Fibroblast of pulmonary artery (primary cell): ENCODE data around the gene NR2F1-AS1.
A peak's percentile ranks its signal among the peaks of the same experiment; 100 is the strongest.
"Not testable (repeated sequence)": the region's sequence is repeated elsewhere in the genome, so short reads cannot be mapped to it uniquely, and the experiment has no call there.

Source experiments
- DNase-seq: peaks from one replicate; pipeline ENCODE4 v3.0.0-alpha.2; 2010; ENCODE audit warnings: low read depth
- H3K4me3 ChIP-seq: replicated peaks from 2 replicates; pipeline ENCODE4 v1.5.1; 2011; ENCODE audit warnings: low read depth, mild to moderate bottlenecking, control low read depth, low read length, moderate library complexity
- CTCF ChIP-seq: IDR thresholded peaks from 2 replicates; pipeline ENCODE4 v1.5.1; 2011; ENCODE audit warnings: mild to moderate bottlenecking, control low read depth, low read length, inconsistent platforms; ENCODE audit errors: missing control alignments

Gene NR2F1-AS1

GRCh38 chr5:93569300-93570160 lies 11.5 kb downstream of the NR2F1-AS1 start:
- no peak overlapping the region for H3K4me3 ChIP-seq
- TF ChIP-seq CTCF: no peak
- no peak for DNase-seq

GRCh38 chr5:93567424-93567823 lies 13.6 kb downstream of the NR2F1-AS1 start:
- no peak overlapping the region for H3K4me3 ChIP-seq
- TF ChIP-seq CTCF: no peak

GRCh38 chr5:93566091-93566490 lies 14.9 kb downstream of the NR2F1-AS1 start:
- TF ChIP-seq CTCF: no peak
- H3K4me3 ChIP-seq: no peak overlapping the region

More at GRCh38 chr5:93567424-93567823, 13.6 kb downstream of the NR2F1-AS1 start:
- DNase-seq: no peak

GRCh38 chr5:93557021-93557604 lies 23.9 kb downstream of the NR2F1-AS1 start:
- H3K4me3 ChIP-seq: no peak overlapping the region
- DNase-seq: no peak
- no peak for TF ChIP-seq CTCF

More at GRCh38 chr5:93566091-93566490, 14.9 kb downstream of the NR2F1-AS1 start:
- no peak for DNase-seq

GRCh38 chr5:93549594-93549993 lies 31.4 kb downstream of the NR2F1-AS1 start:
- not testable (repeated sequence) for DNase-seq, H3K4me3 ChIP-seq

- no peak overlapping the region for H3K4me3 ChIP-seq
- no peak for DNase-seq
- no peak for TF ChIP-seq CTCF
Observed at GRCh38 chr5:93545872-93546271, 35.1 kb downstream of the NR2F1-AS1 start.

GRCh38 chr5:93532370-93532769 lies 48.6 kb downstream of the NR2F1-AS1 start:
- TF ChIP-seq CTCF: no peak
- H3K4me3 ChIP-seq: no peak overlapping the region
- DNase-seq: peak; percentile 99

- not testable (repeated sequence) for DNase-seq, H3K4me3 ChIP-seq
Observed at GRCh38 chr5:93521815-93522214, 59.2 kb downstream of the NR2F1-AS1 start.
